GM12878 (cell line): ENCODE data around the gene ZNF581. TPM values are rescaled to one million over a fixed set of nuclear protein-coding genes. Genes with fewer than 3 reads are reported as not detected.

Experiments
- ATAC-seq: fragments of 200-7000 bp; cut with Tn5 transposase; 3 replicates; pipeline ENCODE4 v1.9.1; 2020; ENCODE audit warnings: mild to moderate bottlenecking, moderate library complexity
- BruUV-seq: library from RNA; stranded (reverse); fragments of 400-500 nt; replicated peaks from 2 replicates; lab custom pipeline; 2021; lab: Mats Ljungman, UMichigan
- CTCF ChIA-PET: fragments of 300-600 bp; sonication (Branson Sonifier 250); formaldehyde crosslinking; extraction: SDS; loops from one replicate; lab custom pipeline; 2021; ENCODE audit warnings: inconsistent platforms; lab: Yijun Ruan, JAX
- POLR2A ChIA-PET: fragments of 350-600 bp; formaldehyde crosslinking; extraction: SDS; loops from one replicate; lab custom pipeline; 2021; ENCODE audit warnings: inconsistent platforms; lab: Charles Lee
- RAD21 ChIA-PET: fragments of 300-600 bp; sonication (Branson Sonifier 250); formaldehyde crosslinking; loops from one replicate; lab custom pipeline; 2023; ENCODE audit warnings: antibody characterized with exemption; ENCODE audit not compliant: unreplicated experiment; lab: Charles Lee
- SMC1A ChIA-PET: fragments of 300-600 bp; sonication (Branson Sonifier 250); formaldehyde crosslinking; loops from one replicate; lab custom pipeline; 2023; ENCODE audit not compliant: unreplicated experiment, uncharacterized antibody; lab: Charles Lee
- DNase-seq: peaks from one replicate; pipeline ENCODE4 v3.0.0-alpha.2; 2011; ENCODE audit warnings: low read depth, low spot score
- FAIRE-seq: peaks from 3 replicates; lab custom pipeline; 2011; peaks lifted over from hg19 to GRCh38; lab: Jason Lieb, UNC
- H2AFZ ChIP-seq: 2 replicates; pipeline ENCODE4 v1.6.0; 2011; ENCODE audit warnings: low read depth, low read length, control low read depth; ENCODE audit not compliant: control insufficient read depth
- H3K27ac ChIP-seq: 2 replicates; pipeline ENCODE4 v1.5.1; 2011; ENCODE audit warnings: control low read depth; ENCODE audit not compliant: control insufficient read depth, insufficient read depth
- H3K27me3 ChIP-seq, 2 experiments: replicated peaks in 1 of 2; 2 replicates each; pipeline versions ENCODE4 v1.6.0 to v1.6.1; 2011; ENCODE audit warnings: low read length in 1 of 2; ENCODE audit not compliant: control insufficient read depth in 2 of 2, insufficient read depth in 2 of 2
- H3K36me3 ChIP-seq, 2 experiments: 2 replicates each; pipeline ENCODE4 v1.5.1; 2011; ENCODE audit warnings: low read length in 1 of 2; ENCODE audit not compliant: control insufficient read depth in 2 of 2, insufficient read depth in 2 of 2
- H3K4me1 ChIP-seq: 2 replicates; pipeline ENCODE4 v1.6.1; 2011; ENCODE audit warnings: mild to moderate bottlenecking, low read length, moderate library complexity, mixed read lengths; ENCODE audit not compliant: control insufficient read depth, insufficient read depth
- H3K4me2 ChIP-seq: 2 replicates; pipeline ENCODE4 v1.6.0; 2011; ENCODE audit warnings: control low read depth; ENCODE audit not compliant: control insufficient read depth, insufficient read depth
- H3K4me3 ChIP-seq: fragments of 200-600 bp; sonication (generic); 2 replicates; pipeline ENCODE4 v1.5.1; 2016
- H3K79me2 ChIP-seq: 2 replicates; pipeline ENCODE4 v1.6.0; 2011; ENCODE audit warnings: low read length; ENCODE audit not compliant: control insufficient read depth, insufficient read depth
- H3K9ac ChIP-seq: 2 replicates; pipeline ENCODE4 v1.8.0; 2011; ENCODE audit warnings: low read length, control low read depth, mixed read lengths; ENCODE audit not compliant: control insufficient read depth, insufficient read depth
- H3K9me3 ChIP-seq: replicated peaks from 3 replicates; pipeline ENCODE4 v1.5.1; 2011; ENCODE audit warnings: mild to moderate bottlenecking, low read length; ENCODE audit not compliant: control insufficient read depth, insufficient read depth
- H4K20me1 ChIP-seq: 2 replicates; pipeline ENCODE4 v1.6.0; 2011; ENCODE audit not compliant: control insufficient read depth, insufficient read depth
- HDGF ChIP-seq: fragments of 450-650 bp; IDR thresholded peaks from 2 replicates; pipeline ENCODE4 v1.6.1; 2016; ENCODE audit warnings: antibody characterized with exemption
- MTA3 ChIP-seq: IDR thresholded peaks from 2 replicates; pipeline ENCODE4 v1.6.1; 2012; ENCODE audit warnings: low read length, inconsistent platforms, borderline replicate concordance
- POLR2A ChIP-seq: IDR thresholded peaks from 2 replicates; pipeline ENCODE4 v1.6.1; 2011; ENCODE audit warnings: low read depth, mild to moderate bottlenecking, low read length
- POLR2AphosphoS5 ChIP-seq: IDR thresholded peaks from 2 replicates; pipeline ENCODE4 v1.6.1; 2011; ENCODE audit warnings: mild to moderate bottlenecking, low read length, inconsistent platforms
- WGBS: methylation state at CpG from one replicate; pipeline ENCODE4 v1.1.6; 2016; ENCODE audit warnings: low lambda C conversion rate; ENCODE audit not compliant: insufficient replicate concordance, insufficient coverage; ENCODE audit errors: missing lambda C conversion rate; 5-methylcytosine and 5-hydroxymethylcytosine counted together
- in situ Hi-C: fragments of 300-500 bp; cut with MboI; formaldehyde crosslinking; loops from 9 replicates; pipeline ENCODE4 v1.14.3; 2018; ENCODE audit warnings: mixed read lengths
- intact Hi-C: fragments of 100-400 bp; cut with micrococcal nuclease; formaldehyde crosslinking; loops from one replicate; pipeline ENCODE4 v1.14.2; 2022; ENCODE audit not compliant: unreplicated experiment
- polyA plus RNA-seq, 11 experiments: library from polyadenylated mRNA; depleted of rRNA in 4 of 11; unstranded in 6 of 11; stranded (reverse) in 5 of 11; fragments of >200 nt; fragmentation: Nextera tagmentation in 4 of 11; fragmentation: Illumina TruSeq in 1 of 11; extraction: Ambion mirVana in 4 of 11; extraction: Trizol in 1 of 11; gene quantifications; 1 replicate in 1 of 11; 2 replicates in 10 of 11; pipeline versions ENCODE4 v1.2.1 to v1.2.3, GENCODE V29; 2011 to 2016; ENCODE audit warnings: inconsistent platforms in 2 of 11, missing spikeins in 2 of 11, low read depth in 1 of 11
- total RNA-seq, 4 experiments: library from RNA; depleted of rRNA in 3 of 4; stranded (reverse); fragments of >200 nt in 3 of 4; fragmentation: Illumina TruSeq in 1 of 4; extraction: Trizol in 1 of 4; gene quantifications; 2 replicates each; pipeline versions ENCODE4 v1.2.1 to v1.2.3, GENCODE V29; 2013 to 2021

The ZNF581 gene
- total and polyA plus RNA-seq, 10 of the 15 experiments (the other 5 are each of a cell fraction or from before 2014, with no cell fraction given), result 4.7 to 45.4 (median 22.2) TPM

DNA sequence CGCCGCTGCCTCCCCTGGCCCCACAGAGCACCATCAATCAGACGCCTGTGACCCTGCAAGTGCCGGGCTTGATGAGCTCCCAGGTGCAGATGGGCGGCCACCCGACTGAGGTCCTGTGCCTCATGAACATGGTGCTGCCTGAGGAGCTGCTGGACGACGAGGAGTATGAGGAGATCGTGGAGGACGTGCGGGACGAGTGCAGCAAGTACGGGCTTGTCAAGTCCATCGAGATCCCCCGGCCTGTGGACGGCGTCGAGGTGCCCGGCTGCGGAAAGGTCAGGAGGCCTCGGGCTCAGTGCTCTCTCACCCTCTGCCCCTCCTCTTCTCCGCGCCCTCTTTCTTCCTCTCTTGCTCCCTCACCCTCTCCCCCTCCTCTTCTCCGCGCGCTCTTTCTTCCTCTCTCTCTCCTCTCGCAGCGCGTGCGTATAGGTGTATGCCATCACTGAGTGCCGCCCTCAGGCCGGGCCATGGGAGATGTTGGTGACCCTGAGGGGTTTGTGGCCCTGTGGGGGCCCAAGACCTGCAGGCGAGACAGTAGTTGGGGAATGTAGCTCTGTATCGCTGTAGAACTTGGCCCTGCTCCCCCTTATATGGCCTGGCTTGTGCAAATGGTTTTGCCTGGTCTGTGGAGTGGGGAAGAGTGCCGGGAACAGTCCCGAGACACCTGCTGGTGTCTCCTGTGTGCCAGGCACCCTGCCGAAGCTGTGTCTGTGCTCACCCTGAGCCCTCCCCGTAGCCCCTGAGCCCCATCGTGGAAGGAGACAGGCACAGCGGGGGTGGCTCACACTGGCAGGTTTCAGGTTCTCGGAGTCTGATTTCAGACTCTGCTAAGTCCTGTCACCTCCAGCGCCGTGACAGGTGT is 26.2 kb downstream of the ZNF581 start:
- Histone ChIP-seq H3K79me2 (peaks cover 16% of the 10 kb centered on the region), H3K9ac (no peak overlapping the region), H3K36me3 (peaks cover 26 to 47% of the 10 kb centered on the region in 2 experiments), H3K27ac (no peak overlapping the region), H4K20me1 (peaks cover 16% of the 10 kb centered on the region), H3K4me2 (no peak overlapping the region), H2AFZ (no peak overlapping the region), H3K4me1 (no peaks in the 10 kb centered on the region; the same call in 1 of the 2 replicates), H3K9me3 (no peaks in the 10 kb centered on the region), H3K4me3 (no peak overlapping the region), H3K27me3 (no peaks in the 10 kb centered on the region)
- FAIRE-seq (no peak), DNase-seq (no peak), ATAC-seq (no peak)
- ChIA-PET RAD21 (no interaction called here), SMC1A (no interaction called here), POLR2A (interaction anchor here (0.6 kb wide), 1 partner anchor 278 kb away, joined by 4 read pairs; no protein-coding TSS in a partner anchor), CTCF (interaction anchor here (1.0 kb wide), 1 partner anchor 37 kb away, joined by 5 read pairs; no protein-coding TSS in a partner anchor)
- 93% methylated on average over 26 of the region's 43 CpGs for WGBS
- no TSS peak for BruUV-seq
- in situ Hi-C loops (loop anchor here (25.0 kb wide), 1 partner anchor 1532 kb away; the partner anchor contains the start of gene CNOT3), intact Hi-C loops (no loop called here)
- TF ChIP-seq POLR2A (peak; percentile 19; the same call in 1 of the 2 replicates), MTA3 (no peak)

DNA sequence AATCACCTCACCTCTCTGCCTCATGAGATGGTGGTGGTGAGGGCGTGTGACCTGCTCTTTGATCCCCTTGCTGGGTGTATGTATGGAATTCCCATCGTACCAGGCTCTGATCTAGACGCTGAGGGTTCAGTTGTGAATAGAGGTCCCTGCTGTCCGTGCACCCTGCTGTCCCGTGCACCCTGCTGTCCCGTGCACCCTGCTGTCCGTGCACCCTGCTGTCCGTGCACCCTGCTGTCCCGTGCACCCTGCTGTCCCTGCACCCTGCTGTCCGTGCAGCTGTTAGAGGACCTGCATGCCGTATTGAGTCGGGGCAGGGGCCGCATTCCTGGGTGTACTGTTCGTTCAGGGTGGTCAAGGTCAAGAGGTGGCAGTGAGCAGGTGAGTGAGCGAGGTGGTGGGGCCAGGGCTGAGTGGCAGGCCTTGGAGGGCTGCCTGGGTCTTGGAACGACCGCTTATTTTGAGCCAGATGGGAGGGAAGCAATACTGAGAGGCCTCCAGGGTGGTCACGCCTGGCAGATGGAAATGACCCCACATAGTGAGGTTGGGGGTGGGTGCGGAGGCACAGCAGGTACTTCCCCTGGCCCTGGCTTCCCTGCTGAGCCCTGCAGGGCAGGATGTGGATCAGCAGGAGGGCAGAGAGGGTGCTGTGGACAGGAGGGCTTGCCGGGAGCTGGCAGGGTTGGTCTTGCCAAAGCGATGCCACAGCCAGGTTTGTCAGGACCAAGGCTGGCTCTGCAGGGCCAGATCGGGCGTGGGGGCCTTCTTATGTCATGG is 27.0 kb downstream of the ZNF581 start:
- TF ChIP-seq POLR2A, result peak; percentile 55
- TF ChIP-seq POLR2AphosphoS5, result peak; percentile 41; the same call in 1 of the 2 replicates
- no peak for TF ChIP-seq HDGF
- ChIA-PET CTCF (interaction anchor here (1.4 to 3.6 kb wide), 3 partner anchors 14 to 38 kb away, joined by 10 to 33 read pairs (median 14); no protein-coding TSS in a partner anchor), RAD21 (interaction anchor here (1.5 to 1.9 kb wide), 2 partner anchors 13 to 38 kb away, joined by 9 to 11 read pairs; no protein-coding TSS in a partner anchor), SMC1A (interaction anchor here (1.4 to 1.6 kb wide), 2 partner anchors 13 to 38 kb away, joined by 6 to 15 read pairs; no protein-coding TSS in a partner anchor), POLR2A (interaction anchor here (0.6 to 1.2 kb wide), 3 partner anchors 14 to 1499 kb away, joined by 3 to 5 read pairs (median 4); no protein-coding TSS in a partner anchor)
- no peak overlapping the region for H3K4me3 ChIP-seq
- peaks cover 21% of the 10 kb centered on the region for H3K79me2 ChIP-seq
- H4K20me1 ChIP-seq, result peaks cover 16% of the 10 kb centered on the region
- no peak for DNase-seq
- in situ Hi-C loops, result loop anchor here (25.0 kb wide), 1 partner anchor 1533 kb away; the partner anchor contains the start of gene CNOT3
- no peaks in the 10 kb centered on the region for H3K27me3 ChIP-seq
- H3K9ac ChIP-seq, result no peak overlapping the region
- no peaks in the 10 kb centered on the region for H3K9me3 ChIP-seq
- H3K4me2 ChIP-seq, result no peak overlapping the region
- intact Hi-C loops, result no loop called here
- H2AFZ ChIP-seq, result no peak overlapping the region
- FAIRE-seq, result peak; percentile 41
- no peak for ATAC-seq
- H3K27ac ChIP-seq, result no peak overlapping the region
- peaks cover 26 to 47% of the 10 kb centered on the region in 2 experiments for H3K36me3 ChIP-seq
- WGBS, result 83% methylated on average over 23 of the region's 23 CpGs
- no TSS peak for BruUV-seq
- H3K4me1 ChIP-seq, result no peaks in the 10 kb centered on the region; the same call in 1 of the 2 replicates
